Testis (tissue), 3 donors: Measurements from ENCODE around the gene BMP6. TPM values are rescaled to one million over a fixed set of nuclear protein-coding genes. Genes with fewer than 3 reads are reported as not detected.

Source experiments
- DNase-seq: peaks from one replicate; pipeline ENCODE4 v3.0.0-alpha.2; 2019
- H3K27ac ChIP-seq, 2 donors: fragments of 200-600 bp; sonication (generic); one replicate each; pipeline ENCODE4 v1.5.1; 2019
- H3K27me3 ChIP-seq: fragments of 200-600 bp; sonication (generic); one replicate; pipeline ENCODE4 v1.5.1; 2019
- H3K36me3 ChIP-seq: fragments of 200-600 bp; sonication (generic); one replicate; pipeline ENCODE4 v1.5.1; 2017; ENCODE audit warnings: low read depth; ENCODE audit errors: missing control alignments
- H3K4me1 ChIP-seq: fragments of 200-600 bp; sonication (generic); one replicate; pipeline ENCODE4 v1.5.1; 2019
- H3K4me3 ChIP-seq, 2 donors: fragments of 200-600 bp; sonication (generic); one replicate each; pipeline ENCODE4 v1.5.1; 2017 to 2019
- H3K9me3 ChIP-seq: fragments of 200-600 bp; sonication (generic); one replicate; pipeline ENCODE4 v1.5.1; 2017
- POLR2A ChIP-seq: fragments of 450-650 bp; IDR thresholded peaks from one replicate; pipeline ENCODE4 v1.6.1; 2017; ENCODE audit warnings: antibody characterized with exemption, mild to moderate bottlenecking, moderate library complexity
- WGBS, 2 donors: methylation state at CpG; one replicate each; pipeline ENCODE4 v1.1.5; 2018; 5-methylcytosine and 5-hydroxymethylcytosine counted together
- intact Hi-C: fragments of 100-400 bp; cut with DNase I; formaldehyde crosslinking; loops from one replicate; pipeline ENCODE4 v1.15.1; 2023; ENCODE audit warnings: low total_unique reads
- polyA plus RNA-seq: library from polyadenylated mRNA; stranded (reverse); fragments of 350-450 nt; fragmentation: Illumina TruSeq; extraction: RNeasy Lipid Tissue Mini Kit (QIAGEN cat#74804); gene quantifications from one replicate; pipeline ENCODE4 v1.2.3, GENCODE V29; 2014; ENCODE audit warnings: low read depth, low replicate concordance; ENCODE audit not compliant: insufficient read depth
- total RNA-seq, 2 donors: library from RNA; depleted of rRNA; stranded (reverse); fragments of >200 nt; gene quantifications; one replicate each; pipeline ENCODE4 v1.2.3, GENCODE V29; 2016
- TF ChIP-seq, protein P1 (sequence below), 3 experiments: fragments of 450-650 bp in 2 of 3; fragments of 200-600 bp in 1 of 3; sonication (generic) in 1 of 3; IDR thresholded peaks; one replicate each; pipeline ENCODE4 v1.5.1; 2016 to 2019; ENCODE audit warnings: antibody characterized with exemption in 3 of 3, mild to moderate bottlenecking in 2 of 3, moderate library complexity in 1 of 3

BMP6 gene
- total and polyA plus RNA-seq, 3 donors from 2014 or later = 6.2 to 13.6 (median 11.4) TPM

DNA sequence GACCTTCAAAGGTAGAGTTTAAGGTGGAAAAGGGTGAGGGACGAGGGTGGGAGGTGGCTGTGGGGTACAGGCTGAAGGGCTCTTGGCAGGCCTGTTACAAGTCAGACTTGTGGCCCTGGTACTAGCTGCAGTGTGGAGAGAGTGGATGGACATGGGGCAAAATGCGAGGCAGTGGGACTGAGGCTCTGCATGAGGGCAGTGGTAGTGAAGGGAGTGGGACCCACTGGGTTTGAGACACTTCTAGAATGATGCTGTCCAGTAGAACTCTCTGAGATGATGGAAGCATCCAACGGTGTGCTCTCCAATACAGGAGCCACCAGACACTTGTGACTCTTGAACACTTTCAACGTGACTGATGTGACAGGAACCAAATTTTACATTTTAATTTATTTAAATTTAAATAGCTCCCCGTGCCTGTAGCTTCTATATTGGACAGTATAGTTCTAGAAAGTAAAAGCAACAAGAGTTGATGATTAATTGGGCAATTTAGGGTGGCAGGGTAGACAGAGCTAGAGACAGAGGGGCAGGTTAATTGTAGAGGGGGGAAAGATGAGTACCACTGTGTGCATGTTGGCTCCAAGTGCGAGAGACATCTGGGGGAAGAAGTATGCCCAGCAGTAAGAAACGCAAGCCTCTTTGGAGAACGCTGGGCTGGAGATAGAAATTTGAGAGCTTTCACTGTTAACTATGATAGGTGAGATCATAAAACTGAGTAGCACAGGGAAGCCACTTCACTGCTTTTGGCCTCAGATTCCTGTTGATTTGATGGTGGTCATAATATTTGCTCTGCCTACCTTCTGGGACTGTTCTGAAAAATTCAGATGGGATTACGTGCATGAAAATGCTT, 107.2 kb downstream of the BMP6 start:
- WGBS, 2 donors = 81 to 86% methylated on average over 9 of the region's 9 CpGs
- Histone ChIP-seq H3K36me3 (no peaks in the 10 kb centered on the region), H3K4me3 (no peak overlapping the region), H3K4me1 (no peaks in the 10 kb centered on the region), H3K27ac (no peak overlapping the region), H3K9me3 (no peaks in the 10 kb centered on the region), H3K27me3 (no peaks in the 10 kb centered on the region)
- TF ChIP-seq, protein P1, sequence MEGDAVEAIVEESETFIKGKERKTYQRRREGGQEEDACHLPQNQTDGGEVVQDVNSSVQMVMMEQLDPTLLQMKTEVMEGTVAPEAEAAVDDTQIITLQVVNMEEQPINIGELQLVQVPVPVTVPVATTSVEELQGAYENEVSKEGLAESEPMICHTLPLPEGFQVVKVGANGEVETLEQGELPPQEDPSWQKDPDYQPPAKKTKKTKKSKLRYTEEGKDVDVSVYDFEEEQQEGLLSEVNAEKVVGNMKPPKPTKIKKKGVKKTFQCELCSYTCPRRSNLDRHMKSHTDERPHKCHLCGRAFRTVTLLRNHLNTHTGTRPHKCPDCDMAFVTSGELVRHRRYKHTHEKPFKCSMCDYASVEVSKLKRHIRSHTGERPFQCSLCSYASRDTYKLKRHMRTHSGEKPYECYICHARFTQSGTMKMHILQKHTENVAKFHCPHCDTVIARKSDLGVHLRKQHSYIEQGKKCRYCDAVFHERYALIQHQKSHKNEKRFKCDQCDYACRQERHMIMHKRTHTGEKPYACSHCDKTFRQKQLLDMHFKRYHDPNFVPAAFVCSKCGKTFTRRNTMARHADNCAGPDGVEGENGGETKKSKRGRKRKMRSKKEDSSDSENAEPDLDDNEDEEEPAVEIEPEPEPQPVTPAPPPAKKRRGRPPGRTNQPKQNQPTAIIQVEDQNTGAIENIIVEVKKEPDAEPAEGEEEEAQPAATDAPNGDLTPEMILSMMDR (IDR thresholded peaks at IDR 0.05) = no peak
- no peak for TF ChIP-seq POLR2A
- intact Hi-C loops = no loop called here
- DNase-seq = no peak

DNA sequence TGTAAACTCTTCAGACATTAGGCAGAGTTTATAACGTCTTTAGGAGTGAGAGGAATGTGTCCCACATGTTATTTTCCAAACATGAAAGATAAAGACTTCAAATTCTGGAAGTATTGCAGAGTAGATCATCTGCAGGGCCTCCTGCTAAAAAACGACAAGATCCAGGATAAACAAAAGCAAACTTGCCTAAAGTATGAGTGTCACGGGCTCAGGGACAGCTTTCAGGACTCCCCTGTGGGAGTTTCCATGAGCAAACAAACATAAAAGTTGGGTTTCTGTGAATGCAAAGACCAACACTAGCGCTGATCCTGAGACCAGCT, 107.8 kb downstream of the BMP6 start:
- Histone ChIP-seq H3K4me1 (no peaks in the 10 kb centered on the region), H3K9me3 (no peaks in the 10 kb centered on the region), H3K27me3 (no peaks in the 10 kb centered on the region), H3K27ac (no peak overlapping the region), H3K4me3 (no peak overlapping the region), H3K36me3 (no peaks in the 10 kb centered on the region)
- no peak for DNase-seq
- no peak for TF ChIP-seq POLR2A
- TF ChIP-seq, protein P1 (IDR thresholded peaks at IDR 0.05) = no peak
- 22 to 37% methylated on average over 4 of the region's 4 CpGs for WGBS, 2 donors
- intact Hi-C loops = no loop called here

DNA sequence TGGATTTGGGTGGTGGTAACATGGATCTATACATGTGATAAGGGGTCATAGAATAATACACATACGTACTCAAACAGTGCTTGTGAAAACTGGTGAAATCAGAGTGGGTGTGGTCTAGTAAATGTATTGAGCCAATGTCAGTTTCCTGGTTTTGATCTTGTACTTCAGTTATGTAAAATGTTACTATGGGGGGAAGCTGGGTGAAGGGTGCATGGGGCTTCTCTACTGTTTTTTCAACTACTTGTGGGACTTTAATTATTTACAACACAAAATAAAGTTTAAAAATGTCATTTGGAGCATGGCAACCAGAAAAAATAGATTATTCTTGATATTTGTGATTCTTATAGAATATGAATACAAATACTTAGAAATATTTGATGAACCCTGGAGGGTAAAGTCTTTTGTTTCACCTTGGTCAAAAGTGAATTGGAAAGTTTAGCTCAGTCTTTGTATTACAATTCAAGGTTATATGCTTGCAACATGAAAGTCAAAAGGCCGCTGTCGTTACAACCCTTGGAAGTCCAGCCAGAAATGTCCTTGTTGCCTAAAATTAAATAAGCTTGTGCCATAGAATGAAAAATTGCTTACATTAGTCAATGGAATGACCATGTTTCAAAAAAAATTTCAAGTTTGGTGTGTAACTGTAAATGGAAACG, 110.6 kb downstream of the BMP6 start:
- no peak for TF ChIP-seq POLR2A
- TF ChIP-seq, protein P1 (IDR thresholded peaks at IDR 0.05) = no peak
- Histone ChIP-seq H3K27ac (no peak overlapping the region), H3K4me1 (no peaks in the 10 kb centered on the region), H3K4me3 (no peak overlapping the region), H3K9me3 (no peaks in the 10 kb centered on the region), H3K27me3 (no peaks in the 10 kb centered on the region), H3K36me3 (no peaks in the 10 kb centered on the region)
- intact Hi-C loops = no loop called here
- 80 to 81% methylated on average over 4 of the region's 4 CpGs for WGBS, 2 donors
- no peak for DNase-seq

DNA sequence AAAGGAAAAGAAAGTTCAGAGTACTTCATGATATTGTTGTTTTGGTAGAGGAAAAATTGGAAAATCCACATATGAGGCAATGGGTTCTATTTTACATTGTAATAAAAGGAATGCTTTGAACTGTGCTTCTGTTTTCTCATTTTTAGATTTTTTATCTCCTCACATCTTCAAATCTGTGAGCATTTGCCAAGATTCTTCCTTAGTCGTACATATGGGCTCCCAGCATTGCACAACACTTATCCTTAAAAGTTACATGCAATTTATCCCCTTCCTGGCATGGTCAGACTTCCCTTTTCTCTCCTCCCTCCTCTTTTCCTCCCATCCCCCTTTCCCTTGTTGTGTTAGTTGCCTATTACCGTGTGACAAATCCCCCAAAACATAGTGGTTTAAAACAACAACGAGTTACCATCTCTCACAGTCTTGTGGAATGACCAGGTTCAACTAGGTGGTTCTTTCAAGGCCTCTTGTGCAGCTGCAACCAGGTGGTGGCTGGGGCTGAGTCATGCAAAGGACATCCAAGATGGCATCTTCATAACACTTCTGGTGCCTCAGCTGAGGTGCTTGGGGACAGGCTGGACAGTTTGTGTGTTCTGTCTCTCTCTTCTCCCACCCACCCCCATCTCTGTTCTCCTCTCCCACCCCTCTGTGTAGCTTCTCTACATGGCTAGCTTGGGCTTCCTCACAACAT, 116.0 kb downstream of the BMP6 start:
- Histone ChIP-seq H3K27ac (no peak overlapping the region), H3K36me3 (no peaks in the 10 kb centered on the region), H3K4me3 (no peak overlapping the region), H3K4me1 (no peaks in the 10 kb centered on the region), H3K9me3 (no peaks in the 10 kb centered on the region), H3K27me3 (no peaks in the 10 kb centered on the region)
- intact Hi-C loops = no loop called here
- no peak for DNase-seq
- WGBS, 2 donors = 76 to 90% methylated on average over 3 of the region's 3 CpGs
- TF ChIP-seq, protein P1 (IDR thresholded peaks at IDR 0.05) = no peak
- no peak for TF ChIP-seq POLR2A
